ENCODE measurements around the gene RABAC1.
"Not testable (repeated sequence)": the region's sequence is repeated elsewhere in the genome, so short reads cannot be mapped to it uniquely, and the experiment has no call there.

The RABAC1 gene, protein sequence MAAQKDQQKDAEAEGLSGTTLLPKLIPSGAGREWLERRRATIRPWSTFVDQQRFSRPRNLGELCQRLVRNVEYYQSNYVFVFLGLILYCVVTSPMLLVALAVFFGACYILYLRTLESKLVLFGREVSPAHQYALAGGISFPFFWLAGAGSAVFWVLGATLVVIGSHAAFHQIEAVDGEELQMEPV
- total RNA-seq: 2.6 to 10.8 (median 4.9) reads per million in 18 experiments

DNA sequence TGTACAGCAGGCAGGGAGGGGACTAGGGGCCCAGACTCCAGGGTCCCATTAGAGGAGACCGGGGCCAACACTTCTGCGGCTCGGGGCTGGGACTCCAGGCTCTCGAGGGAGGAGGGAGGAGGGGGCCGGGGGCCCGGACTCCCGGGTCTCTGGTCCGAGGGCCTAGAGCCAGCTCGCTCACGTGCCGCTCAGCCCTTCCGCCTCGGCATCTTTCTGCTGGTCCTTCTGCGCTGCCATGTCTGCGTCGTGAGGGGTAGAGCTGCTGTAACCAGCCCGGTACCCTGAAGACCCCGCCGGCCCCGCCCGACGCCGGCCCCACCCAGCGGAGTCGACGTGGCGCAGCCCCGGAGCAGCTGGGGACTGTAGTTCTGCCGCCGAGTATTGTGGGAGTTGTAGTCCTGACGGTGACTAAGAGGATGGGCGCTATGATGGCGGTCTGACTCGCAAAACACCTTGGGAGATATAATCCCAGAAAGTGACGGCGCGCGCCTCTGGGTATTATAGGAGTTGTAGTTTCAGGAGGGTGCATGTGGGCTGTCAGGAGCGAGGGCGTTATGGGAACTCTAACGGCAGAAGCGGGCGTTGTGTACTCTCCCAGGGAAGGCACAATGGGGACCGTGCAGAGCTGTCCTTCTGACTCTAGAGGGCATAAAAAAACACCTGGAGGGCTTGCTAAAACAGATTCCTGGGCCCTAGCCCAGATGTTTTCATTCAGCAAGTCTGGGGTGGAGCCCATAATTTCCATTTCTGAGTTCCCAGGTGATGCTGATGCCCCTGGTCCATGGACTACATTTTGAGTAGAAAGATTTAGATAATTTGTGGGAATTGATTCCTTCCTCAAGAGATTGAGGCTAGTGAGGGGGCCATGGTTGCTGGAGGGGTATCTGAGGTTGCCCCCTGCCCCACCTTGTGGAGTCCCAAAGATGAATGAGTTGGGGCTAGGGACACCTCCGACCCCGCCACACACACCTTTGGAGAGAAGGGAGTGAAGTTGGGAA lies at the start of gene RABAC1:
RABAC1 (minus strand) TSS at position 266 of the 998 bp plus-strand sequence; CDS start at position 237, 29 bp downstream.
- peak; percentile 76 to 85 for DNase-seq

DNA sequence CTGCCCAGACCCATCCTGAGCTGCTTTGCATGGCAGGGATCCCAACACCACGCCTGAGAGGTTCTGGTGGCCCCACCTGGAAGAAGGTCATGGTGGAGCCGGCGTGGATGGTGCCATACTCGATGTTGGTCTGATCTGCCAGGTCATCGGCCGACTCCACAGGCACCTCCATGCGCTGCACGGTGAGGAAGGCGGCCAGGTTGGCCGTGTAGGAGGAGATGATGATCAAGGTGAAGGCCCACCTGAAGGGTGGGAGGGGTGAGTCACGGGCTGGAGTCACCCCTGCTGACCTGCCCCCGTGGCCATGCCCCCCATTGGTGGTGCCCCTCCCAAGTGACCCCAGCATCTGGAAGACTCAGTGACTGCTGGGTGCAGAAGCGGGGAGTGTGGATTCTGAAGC lies 47.4 kb upstream of the RABAC1 start:
- DNase-seq: no peak

DNA sequence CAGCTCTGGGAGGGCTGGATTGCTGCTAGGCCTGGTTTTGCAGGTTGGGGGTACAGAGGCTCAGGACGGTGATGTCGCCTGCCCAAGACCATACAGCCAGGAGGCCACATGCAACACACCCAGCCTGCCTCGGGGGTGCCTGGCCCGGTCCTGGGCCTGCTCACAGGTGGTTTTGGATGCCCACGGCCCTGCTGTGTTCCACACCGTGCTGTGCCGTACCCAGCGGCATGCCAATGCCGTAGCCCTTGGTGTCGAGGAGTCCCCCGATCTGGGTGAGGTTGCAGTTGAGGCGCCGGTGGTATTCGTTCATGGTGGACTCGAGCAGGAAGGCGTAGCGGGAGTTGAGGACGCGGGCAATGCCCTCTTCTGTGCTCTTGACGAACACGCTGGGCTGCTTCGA lies 46.4 kb upstream of the RABAC1 start:
- DNase-seq: no peak

DNA sequence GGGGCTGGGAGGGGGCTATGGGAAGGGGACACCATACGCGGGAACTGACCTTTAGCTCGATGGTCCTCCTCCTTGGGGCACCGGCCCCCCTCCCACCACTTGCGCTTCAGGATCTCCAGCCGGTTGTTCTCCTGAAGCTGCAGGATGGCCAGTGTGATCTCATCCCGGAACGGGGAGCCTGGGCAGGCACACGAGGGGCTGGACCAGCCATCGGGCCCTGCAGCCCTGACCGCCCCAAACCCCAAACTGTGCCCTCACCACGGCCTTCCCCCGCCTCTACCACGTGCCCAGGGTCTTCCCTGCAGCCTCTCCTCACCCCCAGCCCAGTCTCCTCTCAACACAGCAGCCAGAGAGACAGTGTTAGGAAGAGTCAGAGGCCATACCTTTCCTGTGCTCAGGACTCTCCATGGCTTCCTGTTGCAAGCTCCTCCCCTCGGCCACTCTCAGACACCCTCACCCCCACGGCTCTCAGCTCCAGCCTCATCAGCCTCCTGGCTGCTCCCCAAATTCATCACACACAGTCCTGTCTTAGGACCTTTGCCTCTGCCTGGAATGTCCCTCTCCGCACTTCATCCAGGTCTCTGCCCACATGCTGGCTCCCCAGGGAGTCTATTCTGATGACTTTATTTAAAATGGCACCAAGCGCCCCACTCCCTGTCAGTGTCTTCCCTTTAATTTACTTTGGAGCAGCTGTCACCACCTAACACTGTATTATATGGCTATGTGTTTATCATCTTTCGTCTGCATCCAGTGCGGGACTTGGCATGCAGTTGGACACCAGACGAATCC lies 44.6 kb upstream of the RABAC1 start:
- DNase-seq: no peak

DNA sequence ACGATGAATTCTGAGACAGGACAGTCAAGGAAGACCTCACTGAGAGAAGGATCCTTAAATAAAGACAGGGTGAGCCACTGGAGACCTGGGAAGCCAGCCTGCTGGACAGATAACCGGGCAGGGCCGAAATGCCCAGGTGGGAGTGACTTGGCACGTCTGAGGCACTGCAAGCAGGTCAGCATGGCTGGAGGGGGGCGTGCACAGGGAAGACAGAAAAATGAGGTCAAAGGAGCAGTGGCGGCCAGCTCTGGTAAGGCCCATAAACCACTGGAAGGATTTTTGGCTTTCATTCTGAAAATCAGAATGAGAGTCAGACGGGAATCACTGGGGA lies 40.7 kb upstream of the RABAC1 start:
- no peak for DNase-seq

DNA sequence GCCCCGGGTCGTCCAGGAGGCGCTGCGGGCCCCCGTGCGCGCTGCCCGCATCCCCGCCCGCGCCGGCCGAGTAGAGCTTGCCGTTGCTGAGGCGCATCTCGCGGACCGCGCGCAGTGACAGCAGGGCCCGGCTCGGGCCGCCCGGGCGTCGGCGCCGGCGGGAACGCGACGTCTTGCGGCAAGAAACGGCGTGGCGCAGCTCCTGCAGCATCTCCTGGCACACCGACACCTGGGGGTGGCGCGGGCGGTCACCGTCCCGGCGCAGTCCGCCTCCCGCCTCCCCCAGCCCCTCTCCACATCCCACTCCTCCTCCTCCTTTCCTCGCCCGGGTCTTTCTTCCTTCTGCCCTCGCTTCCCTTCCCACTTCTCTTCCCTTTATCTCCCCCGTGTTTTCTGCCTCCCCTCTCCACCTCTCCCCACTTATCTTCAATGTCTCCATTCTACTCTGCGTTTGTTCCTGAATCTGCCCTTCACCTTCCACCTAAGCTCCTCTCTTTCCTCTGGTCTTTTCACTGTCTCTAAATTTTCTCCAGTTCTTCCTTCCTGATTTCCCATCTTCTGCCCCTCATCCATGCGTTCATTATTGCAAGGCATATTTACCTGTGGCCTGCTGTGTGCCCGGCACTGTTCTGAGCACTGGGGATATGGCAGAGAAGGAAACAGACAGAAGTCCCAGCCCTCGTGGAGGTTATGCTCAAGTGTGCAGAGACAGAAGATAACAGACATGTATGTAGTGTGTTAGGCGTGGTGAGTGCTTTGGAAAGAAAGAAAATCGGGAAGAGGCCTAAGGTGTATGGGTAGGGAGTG lies 40.2 kb upstream of the RABAC1 start:
- no peak for DNase-seq

DNA sequence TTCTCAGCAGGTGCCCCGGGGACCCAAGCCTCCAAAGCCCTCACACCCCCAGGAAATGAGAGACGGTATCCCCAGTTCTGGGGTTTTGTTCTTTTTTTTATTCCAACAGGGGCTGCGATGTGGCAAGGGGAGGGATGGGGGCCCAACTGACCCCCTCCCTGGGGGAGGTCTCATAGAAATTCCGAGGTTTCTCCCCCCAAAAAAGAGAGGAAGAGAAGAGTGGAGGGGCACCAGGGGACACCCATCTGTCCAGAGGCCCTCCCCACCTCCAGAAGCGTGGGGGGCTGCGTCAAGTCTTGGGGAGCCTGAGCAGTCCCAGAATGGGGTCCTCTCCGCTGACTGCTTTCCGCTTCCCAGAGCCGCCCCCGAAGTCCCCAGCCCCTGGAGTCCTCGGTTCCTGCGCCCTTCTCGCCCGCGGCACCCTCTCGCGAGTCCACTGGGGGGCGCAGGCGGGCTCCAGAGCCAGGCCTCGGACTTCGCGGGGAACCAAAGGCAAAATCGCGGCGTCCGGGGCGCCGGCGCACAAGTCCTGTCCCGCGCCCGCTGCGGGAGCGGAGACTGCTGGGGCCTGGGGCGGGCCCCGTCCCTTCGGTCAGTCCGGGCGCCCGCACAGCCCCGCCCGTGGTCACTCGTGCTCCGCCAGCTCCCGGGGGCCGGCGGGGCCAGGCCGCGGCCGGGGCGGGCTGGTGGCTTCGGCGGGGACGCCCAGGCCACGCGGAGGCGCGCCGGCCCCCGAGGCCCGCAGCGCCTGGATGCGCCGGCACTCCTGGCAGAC lies 39.3 kb upstream of the RABAC1 start:
- peak; percentile 6 to 32 for DNase-seq

DNA sequence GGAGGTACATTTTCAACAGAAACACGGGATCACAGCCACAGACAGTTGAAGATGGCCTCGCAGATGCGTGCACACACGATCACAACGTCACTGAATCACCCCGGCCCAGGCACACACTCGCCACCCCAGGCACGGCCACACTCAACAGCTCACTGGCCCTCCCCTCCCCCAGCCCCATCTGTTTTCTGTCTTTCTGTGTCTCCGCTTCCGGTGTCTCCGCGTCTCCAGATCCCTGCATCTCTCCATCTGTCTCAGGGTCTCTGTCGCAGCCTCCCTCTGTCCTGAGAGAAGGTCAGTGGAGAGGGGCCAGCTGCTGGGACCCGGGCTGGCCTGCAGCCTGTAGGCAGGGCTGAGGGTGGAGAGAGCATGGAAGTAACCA lies 38.7 kb upstream of the RABAC1 start:
- no peak for DNase-seq

DNA sequence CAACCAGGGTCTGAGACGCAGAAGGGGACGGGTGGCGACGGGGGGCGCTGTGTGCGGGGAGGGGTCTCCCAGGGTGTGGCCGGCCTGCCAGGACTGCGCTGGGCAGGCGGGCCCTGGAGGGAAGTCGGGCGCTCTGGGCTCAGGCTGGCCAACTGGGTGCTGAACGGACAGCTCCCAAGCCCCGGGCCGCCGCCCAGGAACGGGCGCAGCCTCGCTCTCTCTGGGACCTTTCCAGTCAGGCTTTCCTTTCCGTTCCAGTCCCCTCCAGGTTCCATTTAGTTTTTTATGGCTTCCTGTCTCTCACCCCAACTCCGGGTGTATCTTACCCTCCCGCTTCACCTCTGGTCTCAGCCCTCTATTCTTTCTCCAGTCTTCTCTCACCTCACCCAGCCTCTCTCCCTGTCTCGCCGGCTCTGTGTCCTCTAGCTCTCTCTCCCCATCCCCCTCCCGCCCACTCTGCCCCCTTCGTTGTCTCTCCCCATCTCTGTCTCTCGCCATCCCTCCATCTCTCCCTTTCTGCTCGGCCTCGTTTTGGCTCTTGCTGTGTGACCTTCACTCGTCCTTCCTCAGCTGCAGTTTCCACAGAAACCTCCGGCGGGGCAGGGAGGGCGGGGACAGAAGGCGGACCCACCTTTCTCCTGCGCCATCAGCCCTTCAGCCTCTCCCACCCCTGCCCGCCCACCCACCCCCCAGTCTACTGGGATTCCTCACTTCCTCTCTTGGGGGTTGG lies 38.2 kb upstream of the RABAC1 start:
- DNase-seq: peak; percentile 15 to 44

DNA sequence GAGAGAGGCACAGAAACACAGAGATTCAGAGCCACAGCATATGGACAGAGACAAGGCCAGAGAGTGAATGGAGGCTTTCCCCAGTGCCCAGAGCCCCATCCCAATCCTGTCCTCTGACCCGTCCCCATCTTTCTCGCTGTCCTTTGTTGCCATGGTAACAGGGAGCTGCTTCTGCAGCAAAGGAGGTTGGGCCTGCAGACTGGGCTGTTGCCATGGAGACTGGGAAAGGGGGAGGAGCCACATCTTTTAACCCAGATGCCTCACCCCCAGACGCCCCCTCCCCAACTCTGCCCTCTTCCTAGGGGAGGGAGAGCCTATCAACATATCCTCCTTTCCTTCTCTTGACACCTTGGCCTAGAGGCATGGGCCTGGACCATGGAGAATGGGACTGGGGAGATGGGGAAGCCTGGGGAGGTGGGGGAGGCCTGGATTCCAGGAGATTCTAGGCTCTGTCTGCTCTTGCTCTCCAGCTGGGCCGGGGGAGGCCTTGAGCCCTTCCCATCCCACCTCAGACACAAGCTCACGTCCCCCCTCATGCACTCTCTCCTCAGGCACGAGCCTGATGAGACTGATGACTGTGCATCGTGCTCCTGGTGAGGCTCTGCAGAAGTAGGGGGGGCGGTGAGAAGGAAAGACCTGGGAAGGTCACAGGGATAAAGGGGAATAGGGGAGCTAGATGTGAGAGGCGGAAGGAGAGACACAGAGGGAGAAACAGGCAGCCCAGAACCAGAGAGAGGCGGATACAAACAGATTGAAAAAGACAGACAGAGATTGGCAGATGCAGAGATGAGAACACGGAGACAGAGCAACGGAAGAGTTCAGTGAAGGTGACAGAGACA lies 37.1 kb upstream of the RABAC1 start:
- no peak for DNase-seq

DNA sequence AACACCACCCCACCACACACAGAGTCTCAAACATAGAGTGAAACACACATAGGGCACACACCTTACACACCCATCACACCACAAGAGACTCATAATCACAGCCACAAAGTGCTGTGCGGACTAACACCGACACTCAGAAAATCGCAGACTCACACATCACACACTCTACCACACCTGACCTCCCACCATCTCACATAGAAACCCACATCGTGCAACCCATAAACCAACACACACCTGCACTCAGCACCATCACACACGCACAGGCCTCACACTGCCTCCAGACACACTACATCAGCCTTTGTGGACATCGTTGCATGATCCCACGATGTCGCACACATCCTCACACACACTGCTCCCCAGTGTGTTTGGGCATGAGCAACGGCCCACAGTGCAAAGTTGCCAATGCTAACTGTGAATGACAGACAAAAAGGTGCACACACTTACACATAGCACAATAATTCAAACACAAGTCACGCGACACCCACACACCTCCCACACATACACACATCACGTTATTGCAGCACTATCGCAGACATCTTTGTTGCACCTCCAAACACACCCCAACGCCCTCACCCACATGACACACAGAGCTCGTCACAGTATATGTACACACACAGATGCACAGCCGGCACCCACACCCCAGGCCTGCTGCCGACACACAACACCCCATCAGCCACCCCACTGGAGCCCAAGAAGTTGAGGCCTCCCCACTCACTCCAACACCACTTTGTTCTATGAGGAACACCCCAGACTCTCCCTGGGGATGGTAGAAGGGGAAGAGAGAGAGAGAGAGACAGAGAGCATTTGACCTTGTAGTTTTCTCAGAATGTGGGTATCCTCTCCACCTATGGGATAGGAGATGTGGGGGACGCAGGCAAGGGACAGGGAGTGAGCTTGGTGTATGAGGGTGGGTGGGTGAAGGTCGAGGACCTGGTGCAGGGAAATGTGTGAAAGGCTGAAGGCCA lies 36.2 kb upstream of the RABAC1 start:
- DNase-seq: no peak

DNA sequence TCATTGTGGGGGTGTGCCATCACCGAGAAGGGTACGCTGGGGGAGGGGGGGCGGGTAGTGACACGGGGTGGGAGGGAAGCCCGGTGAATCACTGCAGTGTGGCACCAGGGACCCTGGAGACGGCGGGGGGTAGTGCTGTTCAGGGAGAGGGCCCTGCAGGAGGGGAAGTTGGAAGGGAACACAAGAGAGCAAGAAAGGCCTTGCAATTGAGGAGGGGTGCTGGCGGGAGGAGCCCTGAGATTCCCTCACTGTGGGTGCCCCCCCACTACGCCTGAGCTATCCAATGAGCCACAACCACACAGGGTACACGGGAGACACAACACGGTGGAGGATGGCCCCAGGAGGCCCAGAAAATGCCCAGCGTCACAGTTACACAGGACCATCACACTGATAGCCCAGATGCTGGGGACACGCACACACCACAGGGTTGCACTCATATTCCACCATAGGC lies 35.4 kb upstream of the RABAC1 start:
- DNase-seq: no peak

DNA sequence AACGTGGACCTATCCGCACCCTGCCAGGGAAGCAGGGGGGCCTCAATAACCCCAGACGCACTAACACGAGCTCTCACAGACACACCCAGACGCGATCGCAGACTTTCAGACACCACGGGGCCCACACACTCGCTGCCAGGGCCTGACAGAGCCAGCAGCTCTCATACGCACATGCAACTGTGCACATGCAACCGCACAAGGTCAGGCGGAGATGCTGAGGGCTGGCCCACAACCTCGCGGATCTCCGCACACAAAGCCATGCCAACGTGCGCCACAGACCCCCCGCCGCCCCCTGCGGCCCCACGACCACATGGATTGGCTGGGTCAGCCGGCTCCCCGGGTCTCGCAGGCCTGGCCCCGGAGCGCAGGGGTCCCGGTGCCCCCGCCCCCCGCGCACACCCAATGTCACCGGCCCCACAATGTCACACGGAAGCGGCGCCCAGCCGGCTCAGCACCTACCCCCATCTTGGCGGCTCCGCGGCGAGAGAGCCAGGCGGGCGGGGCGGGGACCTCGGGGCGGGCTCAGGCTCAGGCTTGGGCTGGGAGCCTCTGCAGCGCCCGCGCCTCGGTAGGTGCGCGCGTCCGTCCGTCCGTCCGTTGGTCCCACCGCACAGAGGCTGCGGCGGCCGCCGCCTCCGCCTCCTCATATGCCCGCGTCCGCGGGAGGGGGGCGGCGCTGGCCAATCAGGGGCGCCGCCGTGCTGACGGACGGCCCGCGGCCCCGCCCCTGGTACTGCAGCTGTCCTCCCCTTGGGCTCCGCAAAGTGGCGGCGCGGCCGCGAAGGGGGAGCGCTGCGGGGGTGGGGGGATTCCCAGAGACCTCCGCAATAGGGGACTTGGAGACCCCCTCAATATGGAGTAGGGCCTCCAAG lies 34.7 kb upstream of the RABAC1 start, which contains the start of gene ATP1A3:
ATP1A3 (minus strand) TSS at position 619 of the 872 bp plus-strand sequence; CDS start at position 465, 154 bp downstream.
- peak; percentile 3 to 32 for DNase-seq

DNA sequence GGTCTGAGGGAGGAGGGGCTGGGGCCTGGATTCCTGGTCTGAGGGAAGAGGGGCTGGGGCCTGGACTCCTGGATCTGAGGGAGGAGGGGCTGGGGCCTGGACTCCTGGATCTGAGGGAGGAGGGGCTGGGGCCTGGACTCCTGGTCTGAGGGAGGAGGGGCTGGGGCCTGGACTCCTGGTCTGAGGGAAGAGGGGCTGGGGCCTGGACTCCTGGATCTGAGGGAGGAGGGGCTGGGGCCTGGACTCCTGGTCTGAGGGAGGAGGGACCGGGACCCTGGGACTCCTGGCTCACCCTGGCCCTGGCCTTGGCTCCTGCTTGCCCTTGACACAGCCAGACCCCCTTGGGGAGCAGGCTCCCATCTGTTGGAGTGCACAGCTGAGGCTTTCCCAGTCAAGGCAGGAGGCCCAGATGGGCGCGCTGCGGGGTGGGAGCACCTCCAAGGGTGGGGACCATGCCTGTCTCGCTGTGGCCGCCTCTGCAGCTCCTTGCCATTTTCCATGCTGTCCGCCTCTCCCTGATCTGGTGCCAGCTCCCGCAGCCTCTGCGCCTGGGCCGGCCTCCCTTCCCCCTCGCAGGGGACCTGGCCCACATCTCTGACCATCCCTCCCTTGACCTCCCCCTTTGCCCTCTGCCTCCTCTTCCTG lies 32.9 kb upstream of the RABAC1 start:
- not testable (repeated sequence) for DNase-seq

DNA sequence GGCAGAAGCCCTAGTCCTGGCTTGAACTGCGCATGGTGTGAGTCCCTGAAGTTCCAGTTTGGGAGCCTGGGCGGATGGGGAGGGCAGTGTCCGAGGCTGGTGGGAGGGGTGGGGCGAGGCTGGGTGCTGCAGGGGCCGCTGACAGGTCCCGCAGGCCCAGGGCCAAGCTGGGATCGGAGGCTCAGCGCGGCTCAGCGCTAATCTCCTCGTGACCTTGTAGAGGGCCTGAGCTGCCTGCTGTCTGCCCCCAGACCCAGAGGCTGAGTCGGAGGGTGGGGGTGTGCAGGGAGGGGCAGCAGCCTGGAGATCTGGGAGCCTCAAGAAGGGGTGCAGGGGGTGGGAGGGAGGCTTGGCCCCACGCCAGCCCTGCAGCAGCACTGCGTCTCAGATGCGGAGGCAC lies 31.9 kb upstream of the RABAC1 start:
- DNase-seq: no peak

DNA sequence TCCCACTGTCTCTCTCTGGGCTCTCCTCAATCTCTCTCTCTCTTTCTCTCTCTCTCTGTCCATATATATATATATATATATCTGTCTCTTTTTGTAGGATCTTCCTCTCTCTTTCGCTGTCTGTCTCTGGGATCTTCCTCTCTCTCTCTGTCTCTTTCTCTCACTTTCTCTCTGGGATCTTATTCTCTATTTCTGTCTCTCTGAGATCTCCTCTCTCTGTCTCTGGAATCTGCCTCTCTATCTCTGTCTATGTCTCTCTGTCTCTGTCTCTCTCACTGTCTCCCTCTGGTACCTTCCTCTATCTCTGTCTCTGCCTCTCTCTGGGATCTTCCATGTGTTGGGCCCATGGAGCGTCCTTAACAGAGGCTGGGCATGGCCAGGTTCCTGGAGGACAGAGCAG lies 31.5 kb upstream of the RABAC1 start:
- no peak for DNase-seq

DNA sequence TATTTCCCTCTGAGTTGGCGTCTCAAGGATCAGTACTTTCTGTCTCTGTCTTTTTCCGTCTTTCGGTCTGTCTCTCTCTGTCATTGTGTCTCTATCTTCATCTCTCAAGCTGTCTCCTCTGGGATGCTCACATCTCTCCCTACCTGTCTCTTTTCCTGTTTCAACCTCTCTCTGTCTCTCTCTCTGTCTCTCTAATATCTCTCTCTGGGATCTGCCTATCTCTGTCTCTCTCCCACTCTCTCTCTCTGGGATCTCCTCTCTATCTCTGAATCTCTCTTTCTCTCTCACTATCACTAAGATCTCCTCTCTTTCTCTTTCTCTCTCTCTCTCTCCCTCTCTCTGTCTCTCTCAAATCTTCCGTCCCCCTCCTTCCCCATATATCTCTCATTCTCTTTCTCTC lies 30.9 kb upstream of the RABAC1 start:
- no peak for DNase-seq
